ENCODE results near the gene ARHGEF7. TPM values are rescaled to one million over a fixed set of nuclear protein-coding genes. Genes with fewer than 3 reads are reported as not detected.

ARHGEF7 gene
- total RNA-seq, 1 donor from 2014 or later, result 63.2 TPM

- H3K36me3 ChIP-seq, result no peaks in the 10 kb centered on the region
- ATAC-seq (no peak), DNase-seq (no peak)
- H3K4me1 ChIP-seq, result no peaks in the 10 kb centered on the region
- H3K4me3 ChIP-seq, result no peak overlapping the region
- intact Hi-C loops (cut with DNase I), result no loop called here
- TF ChIP-seq CTCF (IDR thresholded peaks at IDR 0.05), result no peak
- H3K27me3 ChIP-seq, result no peaks in the 10 kb centered on the region
- no peak overlapping the region for H3K27ac ChIP-seq
- H3K9me3 ChIP-seq, result no peaks in the 10 kb centered on the region
Observed at GRCh38 chr13:111130116-111130508, 15.0 kb downstream of the ARHGEF7 start.

- Histone ChIP-seq H3K27ac (no peak overlapping the region), H3K27me3 (no peaks in the 10 kb centered on the region), H3K9me3 (no peaks in the 10 kb centered on the region), H3K36me3 (no peaks in the 10 kb centered on the region), H3K4me3 (no peak overlapping the region), H3K4me1 (no peaks in the 10 kb centered on the region)
- ATAC-seq, result no peak
- intact Hi-C loops (cut with DNase I), result no loop called here
- DNase-seq, result no peak
- TF ChIP-seq CTCF (IDR thresholded peaks at IDR 0.05), result no peak
Observed at GRCh38 chr13:111131048-111131447, 15.9 kb downstream of the ARHGEF7 start.

GRCh38 chr13:111131611-111132010 lies 16.5 kb downstream of the ARHGEF7 start:
- H3K36me3 ChIP-seq, result no peaks in the 10 kb centered on the region

GRCh38 chr13:111132948-111133347 lies 17.8 kb downstream of the ARHGEF7 start:
- Histone ChIP-seq H3K4me3 (no peak overlapping the region), H3K9me3 (no peaks in the 10 kb centered on the region), H3K27ac (no peak overlapping the region), H3K36me3 (no peaks in the 10 kb centered on the region), H3K4me1 (no peaks in the 10 kb centered on the region), H3K27me3 (no peaks in the 10 kb centered on the region)
- intact Hi-C loops (cut with DNase I), result no loop called here
- no peak for TF ChIP-seq CTCF (IDR thresholded peaks at IDR 0.05)
- DNase-seq, result no peak
- ATAC-seq, result no peak

More at GRCh38 chr13:111131611-111132010, 16.5 kb downstream of the ARHGEF7 start:
- H3K27me3 ChIP-seq, result no peaks in the 10 kb centered on the region
- H3K9me3 ChIP-seq, result no peaks in the 10 kb centered on the region
- DNase-seq (no peak), ATAC-seq (no peak)
- intact Hi-C loops (cut with DNase I), result no loop called here
- H3K4me3 ChIP-seq, result no peak overlapping the region
- no peak for TF ChIP-seq CTCF (IDR thresholded peaks at IDR 0.05)
- no peaks in the 10 kb centered on the region for H3K4me1 ChIP-seq
- H3K27ac ChIP-seq, result no peak overlapping the region

GRCh38 chr13:111139452-111139851 lies 24.3 kb downstream of the ARHGEF7 start:
- intact Hi-C loops (cut with DNase I), result no loop called here
- Histone ChIP-seq H3K27me3 (no peaks in the 10 kb centered on the region), H3K27ac (no peak overlapping the region), H3K4me3 (no peak overlapping the region), H3K4me1 (no peaks in the 10 kb centered on the region), H3K9me3 (no peaks in the 10 kb centered on the region), H3K36me3 (no peaks in the 10 kb centered on the region)
- TF ChIP-seq CTCF (IDR thresholded peaks at IDR 0.05), result no peak
- no peak for DNase-seq
- ATAC-seq, result no peak

- H3K4me1 ChIP-seq, result no peaks in the 10 kb centered on the region
- no peaks in the 10 kb centered on the region for H3K27me3 ChIP-seq
- intact Hi-C loops (cut with DNase I), result no loop called here
- no peak for DNase-seq
- no peak for ATAC-seq
- no peaks in the 10 kb centered on the region for H3K9me3 ChIP-seq
- no peaks in the 10 kb centered on the region for H3K36me3 ChIP-seq
- H3K4me3 ChIP-seq, result no peak overlapping the region
- H3K27ac ChIP-seq, result no peak overlapping the region
- TF ChIP-seq CTCF (IDR thresholded peaks at IDR 0.05), result no peak
Observed at GRCh38 chr13:111139873-111140561, 24.9 kb downstream of the ARHGEF7 start.
